Endothelial cell of umbilical vein (primary cell): ENCODE data around the gene CAPS.
"Not testable (repeated sequence)": the region's sequence is repeated elsewhere in the genome, so short reads cannot be mapped to it uniquely, and the experiment has no call there.

Experiments used
- EZH2 ChIP-seq: IDR thresholded peaks from 2 replicates; pipeline ENCODE4 v1.6.1; 2012; ENCODE audit warnings: borderline replicate concordance, low read depth, mild to moderate bottlenecking, moderate library complexity, low read length, inconsistent platforms; ENCODE audit not compliant: severe bottlenecking
- MYC ChIP-seq: IDR thresholded peaks from one replicate; pipeline ENCODE4 v1.6.1; 2011; ENCODE audit warnings: mild to moderate bottlenecking, low read depth, low read length
- POLR2A ChIP-seq: IDR thresholded peaks from 2 replicates; pipeline ENCODE4 v1.6.1; 2012; ENCODE audit warnings: low read depth, mild to moderate bottlenecking, control low read depth, low read length
- POLR2AphosphoS5 ChIP-seq: IDR thresholded peaks from 2 replicates; pipeline ENCODE4 v1.6.1; 2012; ENCODE audit warnings: low read depth, mild to moderate bottlenecking, control low read depth, low read length, moderate library complexity; ENCODE audit not compliant: insufficient read depth
- TF ChIP-seq, protein P1 (sequence below), 2 donors: IDR thresholded peaks; 1 replicate in 1 of 2; 2 replicates in 1 of 2; pipeline ENCODE4 v1.5.1; 2011; ENCODE audit warnings: low read length in 2 of 2, mild to moderate bottlenecking in 2 of 2, moderate library complexity in 2 of 2, control low read depth in 1 of 2, inconsistent platforms in 1 of 2, low read depth in 1 of 2; ENCODE audit not compliant: insufficient read depth in 1 of 2; ENCODE audit errors: extremely low read depth in 1 of 2
- TF ChIP-seq, protein P2 (sequence below): IDR thresholded peaks from 2 replicates; pipeline ENCODE4 v1.6.1; 2011; ENCODE audit not compliant: insufficient read depth, insufficient read length

DNA sequence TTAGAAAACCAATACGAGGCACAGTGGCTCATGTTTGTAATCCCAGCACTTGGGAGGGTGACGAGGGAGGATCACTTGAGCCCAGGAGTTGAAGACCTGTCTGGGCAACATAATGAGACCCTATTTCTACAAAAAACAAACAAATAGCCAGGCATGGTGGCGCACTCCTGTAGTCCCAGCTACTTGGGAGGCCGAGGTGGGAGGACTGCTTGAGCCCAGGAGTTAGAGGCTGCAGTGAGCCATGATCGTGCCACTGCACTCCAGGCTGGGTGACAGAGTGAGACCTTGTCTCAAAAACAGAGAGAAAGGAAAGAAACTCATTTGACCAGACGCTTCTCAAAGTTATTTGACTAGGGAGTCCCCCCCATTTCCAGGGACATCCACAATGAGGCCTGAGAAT is 49.2 kb downstream of the CAPS start:
- TF ChIP-seq EZH2, POLR2AphosphoS5, POLR2A, MYC: not testable (repeated sequence)
- TF ChIP-seq, protein P1, sequence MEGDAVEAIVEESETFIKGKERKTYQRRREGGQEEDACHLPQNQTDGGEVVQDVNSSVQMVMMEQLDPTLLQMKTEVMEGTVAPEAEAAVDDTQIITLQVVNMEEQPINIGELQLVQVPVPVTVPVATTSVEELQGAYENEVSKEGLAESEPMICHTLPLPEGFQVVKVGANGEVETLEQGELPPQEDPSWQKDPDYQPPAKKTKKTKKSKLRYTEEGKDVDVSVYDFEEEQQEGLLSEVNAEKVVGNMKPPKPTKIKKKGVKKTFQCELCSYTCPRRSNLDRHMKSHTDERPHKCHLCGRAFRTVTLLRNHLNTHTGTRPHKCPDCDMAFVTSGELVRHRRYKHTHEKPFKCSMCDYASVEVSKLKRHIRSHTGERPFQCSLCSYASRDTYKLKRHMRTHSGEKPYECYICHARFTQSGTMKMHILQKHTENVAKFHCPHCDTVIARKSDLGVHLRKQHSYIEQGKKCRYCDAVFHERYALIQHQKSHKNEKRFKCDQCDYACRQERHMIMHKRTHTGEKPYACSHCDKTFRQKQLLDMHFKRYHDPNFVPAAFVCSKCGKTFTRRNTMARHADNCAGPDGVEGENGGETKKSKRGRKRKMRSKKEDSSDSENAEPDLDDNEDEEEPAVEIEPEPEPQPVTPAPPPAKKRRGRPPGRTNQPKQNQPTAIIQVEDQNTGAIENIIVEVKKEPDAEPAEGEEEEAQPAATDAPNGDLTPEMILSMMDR (IDR thresholded peaks at IDR 0.05; ENCODE audit: extremely low read depth in 1 of 2, insufficient read depth in 1 of 2, low read depth in 1 of 2, low read length in 2 of 2) = not testable (repeated sequence)
- TF ChIP-seq, protein P2, sequence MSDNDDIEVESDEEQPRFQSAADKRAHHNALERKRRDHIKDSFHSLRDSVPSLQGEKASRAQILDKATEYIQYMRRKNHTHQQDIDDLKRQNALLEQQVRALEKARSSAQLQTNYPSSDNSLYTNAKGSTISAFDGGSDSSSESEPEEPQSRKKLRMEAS = not testable (repeated sequence)
